Measurements from ENCODE around the gene PPP1R1C.

PPP1R1C gene

GRCh38 chr2:182064019-182064778, 78.5 kb downstream of the PPP1R1C start:
- DNase-seq = no peak

GRCh38 chr2:182066400-182067087, 80.9 kb downstream of the PPP1R1C start:
- DNase-seq = no peak

DNA sequence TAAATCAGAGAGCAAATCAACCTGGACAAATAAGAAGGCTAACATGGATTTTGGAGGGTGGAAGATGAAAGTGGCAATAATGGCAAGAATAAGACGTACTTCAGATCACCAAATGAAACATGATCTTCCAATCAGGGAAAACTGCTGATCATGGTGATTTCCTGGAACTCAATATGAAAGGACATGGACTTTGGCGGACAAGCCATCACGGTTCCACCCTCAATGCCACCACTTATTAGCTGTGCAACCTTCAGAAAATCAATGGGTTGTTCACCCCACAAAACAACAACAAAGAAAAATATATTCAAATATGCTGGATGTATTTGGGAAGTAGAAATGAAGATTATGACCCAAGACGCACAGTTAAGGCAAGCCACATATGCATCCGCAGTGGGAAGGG, 81.7 kb downstream of the PPP1R1C start:
- no peak for DNase-seq

- no peak for DNase-seq
These were observed 83.2 kb downstream of the PPP1R1C start for GRCh38 chr2:182068811-182069210.

- DNase-seq = no peak
These were observed 83.8 kb downstream of the PPP1R1C start for GRCh38 chr2:182069416-182069815.

GRCh38 chr2:182069908-182070307, 84.3 kb downstream of the PPP1R1C start:
- DNase-seq = no peak

DNA sequence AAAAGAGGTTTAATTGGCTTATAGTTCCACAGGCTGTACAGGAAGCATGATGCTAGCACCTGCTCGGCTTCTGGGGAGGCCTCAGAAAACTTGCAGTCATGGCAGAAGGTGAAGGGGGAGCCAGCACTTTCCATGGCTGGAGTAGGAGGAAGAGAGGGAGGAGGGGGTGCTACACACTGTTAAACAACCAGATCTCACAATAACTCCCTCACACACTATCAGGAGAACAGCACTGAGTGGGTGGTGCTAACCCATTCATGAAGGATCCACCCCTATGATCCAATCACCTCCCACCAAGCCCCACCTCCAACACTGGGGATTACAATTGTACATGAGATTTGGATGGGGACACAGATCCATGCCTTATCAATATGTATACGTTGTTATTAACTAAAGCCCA, 85.1 kb downstream of the PPP1R1C start:
- no peak for DNase-seq

DNA sequence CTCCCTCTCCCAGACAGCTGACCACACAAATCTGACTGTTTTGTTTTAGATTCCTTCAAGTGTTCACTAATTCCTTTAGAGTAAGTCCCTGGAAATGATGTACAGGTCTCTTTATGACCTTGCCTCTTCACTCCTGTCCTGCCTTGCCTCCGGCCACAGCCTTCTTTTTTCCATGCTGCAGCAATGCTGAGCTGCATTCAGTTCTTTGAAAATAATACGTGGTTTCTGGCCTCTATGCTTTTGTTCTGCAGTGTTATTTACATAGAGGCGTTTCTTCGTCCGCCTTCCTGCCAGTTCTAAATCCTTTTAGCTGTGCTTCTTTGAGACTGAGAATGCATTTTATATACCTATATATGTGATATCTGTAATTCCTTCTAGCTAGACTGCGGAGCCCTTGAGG, 87.2 kb downstream of the PPP1R1C start:
- DNase-seq = no peak

DNA sequence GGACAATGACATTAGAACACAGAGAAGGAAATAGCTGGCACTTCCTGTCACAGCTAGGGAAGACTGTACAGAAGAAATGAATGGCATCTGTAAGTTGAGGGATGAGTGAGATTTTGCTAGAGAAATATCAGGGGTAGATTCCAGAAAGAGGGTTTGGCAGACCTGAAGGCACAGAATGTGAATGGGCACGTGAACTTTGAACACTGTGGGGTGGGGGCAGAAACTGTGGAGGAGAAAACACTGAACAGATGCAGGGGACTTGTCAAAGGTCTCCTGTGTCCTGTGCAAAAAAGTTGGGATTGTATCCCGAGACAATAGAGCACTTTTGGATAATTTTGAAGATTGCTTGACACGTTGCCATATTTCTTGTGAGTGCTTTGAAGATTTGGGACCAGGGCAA, 88.0 kb downstream of the PPP1R1C start:
- no peak for DNase-seq

DNA sequence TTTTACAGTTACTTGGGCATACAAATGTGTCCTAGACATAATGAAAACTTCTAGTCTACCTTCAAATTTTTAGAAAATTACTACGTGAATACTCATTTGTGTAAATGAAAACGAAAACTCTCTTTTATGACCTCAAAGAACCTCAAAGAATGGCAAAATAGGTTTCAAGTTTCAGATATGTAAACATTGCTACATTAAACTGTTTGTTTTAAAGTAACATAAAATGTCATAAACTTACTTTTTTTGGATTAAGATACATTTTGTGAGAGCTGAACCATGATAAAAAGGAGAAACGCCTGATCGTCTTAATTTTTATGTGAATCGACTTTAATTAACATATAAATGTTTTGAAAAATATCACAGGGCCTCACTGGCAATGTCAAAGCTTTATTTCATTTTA, 91.4 kb downstream of the PPP1R1C start:
- no peak for DNase-seq

- peak; percentile 88 for DNase-seq
These were observed 91.9 kb downstream of the PPP1R1C start for GRCh38 chr2:182077448-182078142.

GRCh38 chr2:182078988-182079602, 93.4 kb downstream of the PPP1R1C start:
- DNase-seq = no peak

- DNase-seq = no peak
These were observed 94.8 kb downstream of the PPP1R1C start for GRCh38 chr2:182080493-182080892.

DNA sequence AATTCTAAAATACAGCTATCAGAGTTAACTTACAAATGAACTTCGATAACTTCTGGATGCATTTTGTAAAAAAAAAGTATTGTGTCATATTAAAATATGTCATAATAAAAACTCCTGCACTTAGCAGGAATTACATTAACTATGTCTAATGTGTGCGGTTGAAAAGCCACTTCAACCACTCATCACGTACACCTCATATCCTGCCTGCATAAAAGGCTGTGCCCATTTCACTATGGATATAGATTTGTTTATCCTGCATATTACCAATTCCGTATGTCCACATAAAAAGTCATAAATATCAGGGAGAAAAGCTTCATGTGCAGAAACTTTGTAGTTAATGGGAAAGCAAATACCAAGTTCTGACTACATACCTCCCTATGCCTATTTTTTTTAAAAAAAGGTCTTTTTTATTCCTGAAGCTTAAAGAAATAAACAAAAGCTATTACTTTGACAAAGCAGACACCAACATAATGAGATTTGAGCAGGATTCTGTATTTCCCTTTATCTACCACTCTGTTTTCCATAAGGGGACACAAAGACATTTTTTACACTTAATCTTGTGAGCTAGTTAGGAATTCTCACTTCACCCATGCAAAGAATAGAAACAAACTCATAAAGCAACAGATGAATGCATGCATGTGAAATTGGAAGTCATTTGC, 96.1 kb downstream of the PPP1R1C start:
- DNase-seq = no peak

GRCh38 chr2:182088681-182089320, 103.1 kb downstream of the PPP1R1C start:
- DNase-seq = no peak

DNA sequence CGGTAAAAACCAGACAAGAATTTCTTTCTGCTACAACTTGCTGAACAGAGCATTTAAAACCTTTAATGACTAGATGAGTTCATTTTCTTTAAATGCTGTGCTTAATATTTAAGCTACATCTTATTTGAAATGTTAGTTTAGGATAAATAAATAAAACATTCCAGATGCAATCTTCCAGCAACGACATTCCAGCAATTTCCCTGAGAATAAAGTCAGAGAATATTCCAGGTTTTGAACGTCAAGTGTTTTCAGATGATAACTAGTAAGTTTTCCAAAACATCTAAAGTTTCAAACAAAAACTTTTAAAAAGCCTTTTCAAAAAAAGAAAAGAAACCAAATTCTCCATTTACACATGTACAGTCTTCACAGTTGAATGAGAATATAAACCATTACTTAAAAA, 104.8 kb downstream of the PPP1R1C start:
- no peak for DNase-seq

DNA sequence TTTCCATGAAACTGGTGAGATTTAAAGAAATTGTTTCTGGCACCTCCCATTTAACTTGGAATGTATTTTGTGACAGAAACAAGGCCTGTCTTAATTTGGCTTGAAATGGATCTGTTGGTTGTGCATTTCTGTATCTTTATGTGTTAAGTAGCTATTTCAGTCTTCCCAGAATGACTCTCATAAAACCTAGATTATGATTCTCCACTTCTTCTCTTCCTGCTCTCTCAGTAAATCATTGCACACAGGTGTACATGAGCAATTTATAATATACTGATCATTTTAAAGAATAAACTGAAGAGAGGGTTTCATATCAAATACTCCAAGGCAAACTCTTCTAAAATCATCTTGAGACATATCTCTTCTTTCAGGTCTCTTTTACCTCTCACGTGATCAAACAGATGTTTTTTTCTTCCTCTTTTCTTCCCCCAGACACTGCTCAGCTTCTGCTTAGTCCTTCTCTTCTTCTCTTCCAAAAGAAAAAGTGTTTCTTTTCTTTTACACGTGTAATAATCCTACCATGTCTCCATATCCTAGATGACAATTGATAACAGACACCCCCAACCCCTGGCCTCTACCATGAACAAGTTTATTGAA, 112.0 kb downstream of the PPP1R1C start:
- no peak for DNase-seq

GRCh38 chr2:182098648-182099047, 113.0 kb downstream of the PPP1R1C start:
- DNase-seq = no peak

DNA sequence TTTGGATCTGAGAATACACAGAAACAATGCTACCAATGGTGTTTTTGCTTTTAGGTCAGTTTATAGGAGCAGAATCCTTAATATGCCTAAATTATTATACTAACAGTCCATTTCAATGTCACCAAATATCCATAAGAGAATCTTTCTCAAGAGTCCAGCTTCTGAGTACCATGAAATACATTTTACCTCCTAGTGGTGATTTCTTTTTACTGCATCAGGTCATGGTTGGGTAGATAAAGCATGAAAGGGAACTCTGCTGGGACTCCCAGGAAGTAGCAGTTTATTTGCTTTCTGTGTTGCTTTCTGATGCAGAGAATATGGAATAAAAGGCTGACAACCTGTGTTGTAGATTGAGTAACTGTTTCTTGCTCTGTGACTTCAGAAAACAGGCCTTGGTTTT, 115.6 kb downstream of the PPP1R1C start:
- DNase-seq = no peak

DNA sequence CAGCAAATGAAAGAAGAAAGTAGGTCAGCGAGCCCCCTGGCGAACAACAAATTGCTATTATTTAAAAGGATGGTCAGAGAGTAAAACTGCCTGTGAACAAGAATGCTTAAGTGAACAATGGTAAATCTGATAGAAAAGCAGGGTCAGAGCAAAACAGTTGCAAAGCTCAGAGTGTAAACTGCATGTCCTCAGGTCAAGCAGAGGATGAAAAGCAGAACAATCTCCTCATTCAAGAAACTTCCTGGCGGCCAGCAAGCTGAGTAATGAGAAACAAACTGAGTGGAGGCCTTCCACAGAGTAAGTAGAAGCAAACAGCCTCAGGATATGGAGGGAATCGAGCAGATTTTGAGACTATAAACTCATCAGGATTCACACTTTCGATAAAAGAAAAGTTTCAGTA, 117.9 kb downstream of the PPP1R1C start:
- DNase-seq = no peak

DNA sequence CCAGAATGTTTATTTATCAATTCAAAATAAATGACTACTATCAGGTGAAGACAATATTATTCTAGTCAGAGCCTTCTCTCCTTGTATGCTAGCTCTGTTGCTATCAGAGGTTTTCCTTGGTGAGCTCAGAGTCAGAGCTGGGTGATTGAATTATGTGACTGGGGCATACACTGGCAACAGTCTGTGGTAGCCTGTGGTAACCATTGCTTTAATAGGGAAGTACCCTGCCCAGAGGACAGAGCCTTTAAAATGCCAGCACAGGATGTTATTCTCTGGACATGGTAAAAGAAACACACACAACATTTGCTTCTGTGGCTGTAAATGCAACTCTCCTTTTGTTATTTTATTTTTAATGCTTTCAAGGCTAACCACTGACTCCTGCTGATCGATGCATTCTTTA, 124.7 kb downstream of the PPP1R1C start:
- DNase-seq = no peak

DNA sequence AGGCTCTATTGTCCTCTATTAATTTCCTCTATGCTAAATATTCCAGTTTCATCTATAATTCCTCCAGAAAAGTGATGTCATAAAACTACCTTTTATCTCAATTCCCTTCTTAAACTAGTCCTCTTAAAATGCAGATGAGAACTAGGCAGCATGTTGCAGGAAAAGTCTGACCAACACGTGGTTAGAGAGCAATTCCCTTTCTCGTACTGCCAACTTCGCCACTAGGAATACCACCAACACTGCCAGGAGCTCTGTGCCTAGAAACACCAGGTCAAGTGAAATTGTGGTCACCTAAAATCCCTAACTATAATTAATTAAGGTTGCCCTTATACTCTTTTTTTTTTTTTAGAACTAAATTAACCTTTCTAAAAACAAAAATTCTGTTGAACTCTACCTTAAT, 127.7 kb downstream of the PPP1R1C start:
- no peak for DNase-seq
